Measurements from ENCODE around the gene MX2.

The MX2 gene

GRCh38 chr21:41366522-41367151, 4.8 kb downstream of the MX2 start:
- DNase-seq = peak; percentile 56 to 65

GRCh38 chr21:41367301-41367944, 5.6 kb downstream of the MX2 start:
- no peak for DNase-seq

GRCh38 chr21:41367945-41368734, 6.3 kb downstream of the MX2 start:
- no peak for DNase-seq

GRCh38 chr21:41368735-41369104, 6.9 kb downstream of the MX2 start:
- no peak for DNase-seq

GRCh38 chr21:41369105-41369919, 7.5 kb downstream of the MX2 start:
- DNase-seq = no peak

- no peak for DNase-seq
Observed at GRCh38 chr21:41369920-41370839, 8.4 kb downstream of the MX2 start.

GRCh38 chr21:41370840-41371684, 9.2 kb downstream of the MX2 start:
- DNase-seq = no peak

- DNase-seq = no peak
Observed at GRCh38 chr21:41371685-41372030, 9.8 kb downstream of the MX2 start.

- no peak for DNase-seq
Observed at GRCh38 chr21:41373253-41373652, 11.4 kb downstream of the MX2 start.

GRCh38 chr21:41373763-41374162, 11.9 kb downstream of the MX2 start:
- no peak for DNase-seq

GRCh38 chr21:41374177-41374712, 12.4 kb downstream of the MX2 start:
- DNase-seq = no peak

GRCh38 chr21:41374867-41375533, 13.2 kb downstream of the MX2 start:
- DNase-seq = no peak

GRCh38 chr21:41375875-41376274, 14.0 kb downstream of the MX2 start:
- DNase-seq = no peak

- no peak for DNase-seq
Observed at GRCh38 chr21:41377715-41378114, 15.9 kb downstream of the MX2 start.

GRCh38 chr21:41378849-41379248, 17.0 kb downstream of the MX2 start:
- DNase-seq = no peak

GRCh38 chr21:41379901-41380300, 18.1 kb downstream of the MX2 start:
- DNase-seq = no peak

GRCh38 chr21:41381731-41382130, 19.9 kb downstream of the MX2 start:
- no peak for DNase-seq

- DNase-seq = no peak
Observed at GRCh38 chr21:41387042-41387819, 25.4 kb downstream of the MX2 start.

GRCh38 chr21:41387824-41388223, 26.0 kb downstream of the MX2 start:
- no peak for DNase-seq

GRCh38 chr21:41388259-41388658, 26.4 kb downstream of the MX2 start:
- no peak for DNase-seq
